Tibial nerve (tissue), 3 donors: ENCODE measurements around the gene MAN2A1.

ENCODE experiments used
- POLR2A ChIP-seq, 2 donors: fragments of 450-650 bp; IDR thresholded peaks; one replicate each; pipeline ENCODE4 v1.6.1; 2017; ENCODE audit warnings: antibody characterized with exemption in 2 of 2, mild to moderate bottlenecking in 2 of 2, moderate library complexity in 2 of 2
- TF ChIP-seq, protein P1 (sequence below), 5 experiments: fragments of 200-600 bp in 3 of 5; fragments of 450-650 bp in 2 of 5; sonication (generic) in 3 of 5; IDR thresholded peaks; one replicate each; pipeline ENCODE4 v1.5.1; 2016 to 2019; ENCODE audit warnings: antibody characterized with exemption in 5 of 5, mild to moderate bottlenecking in 3 of 5, moderate library complexity in 2 of 5

- TF ChIP-seq, protein P1, sequence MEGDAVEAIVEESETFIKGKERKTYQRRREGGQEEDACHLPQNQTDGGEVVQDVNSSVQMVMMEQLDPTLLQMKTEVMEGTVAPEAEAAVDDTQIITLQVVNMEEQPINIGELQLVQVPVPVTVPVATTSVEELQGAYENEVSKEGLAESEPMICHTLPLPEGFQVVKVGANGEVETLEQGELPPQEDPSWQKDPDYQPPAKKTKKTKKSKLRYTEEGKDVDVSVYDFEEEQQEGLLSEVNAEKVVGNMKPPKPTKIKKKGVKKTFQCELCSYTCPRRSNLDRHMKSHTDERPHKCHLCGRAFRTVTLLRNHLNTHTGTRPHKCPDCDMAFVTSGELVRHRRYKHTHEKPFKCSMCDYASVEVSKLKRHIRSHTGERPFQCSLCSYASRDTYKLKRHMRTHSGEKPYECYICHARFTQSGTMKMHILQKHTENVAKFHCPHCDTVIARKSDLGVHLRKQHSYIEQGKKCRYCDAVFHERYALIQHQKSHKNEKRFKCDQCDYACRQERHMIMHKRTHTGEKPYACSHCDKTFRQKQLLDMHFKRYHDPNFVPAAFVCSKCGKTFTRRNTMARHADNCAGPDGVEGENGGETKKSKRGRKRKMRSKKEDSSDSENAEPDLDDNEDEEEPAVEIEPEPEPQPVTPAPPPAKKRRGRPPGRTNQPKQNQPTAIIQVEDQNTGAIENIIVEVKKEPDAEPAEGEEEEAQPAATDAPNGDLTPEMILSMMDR (IDR thresholded peaks at IDR 0.05): no peak
- TF ChIP-seq POLR2A (IDR thresholded peaks at IDR 0.05): no peak
These were observed 7.6 kb downstream of the MAN2A1 start for GRCh38 chr5:109697339-109697738.
